PC-9 (cell line): ENCODE measurements around the gene RBM5.

Experiments
- EZH2 ChIP-seq: fragments of 200-600 bp; sonication (generic); IDR thresholded peaks from 2 replicates; pipeline ENCODE4 v1.8.0; 2017; ENCODE audit warnings: antibody characterized with exemption, low read depth
- TF ChIP-seq, protein P1 (sequence below): fragments of 200-600 bp; sonication (generic); conservative IDR thresholded peaks from 2 replicates; pipeline ENCODE4 v1.6.1; 2017; ENCODE audit warnings: mixed run types, antibody characterized with exemption, mild to moderate bottlenecking, moderate library complexity

DNA sequence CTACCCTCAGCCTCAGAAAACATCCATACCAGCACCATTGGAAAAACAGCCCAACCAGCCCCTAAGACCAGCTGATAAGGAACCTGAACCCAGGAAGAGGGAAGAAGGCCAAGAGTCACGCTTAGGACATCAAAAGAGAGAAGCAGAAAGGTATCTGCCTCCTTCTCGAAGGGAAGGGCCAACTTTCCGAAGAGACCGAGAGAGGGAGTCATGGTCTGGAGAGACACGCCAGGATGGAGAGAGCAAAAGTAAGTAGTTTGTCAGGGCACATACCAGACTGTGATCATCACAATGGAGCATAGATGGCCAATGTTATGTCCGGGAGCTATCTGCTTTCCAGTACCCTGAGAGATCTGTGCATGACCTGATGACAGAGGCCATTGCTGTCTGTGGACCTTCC lies 31.0 kb upstream of the RBM5 start:
- TF ChIP-seq, protein P1, sequence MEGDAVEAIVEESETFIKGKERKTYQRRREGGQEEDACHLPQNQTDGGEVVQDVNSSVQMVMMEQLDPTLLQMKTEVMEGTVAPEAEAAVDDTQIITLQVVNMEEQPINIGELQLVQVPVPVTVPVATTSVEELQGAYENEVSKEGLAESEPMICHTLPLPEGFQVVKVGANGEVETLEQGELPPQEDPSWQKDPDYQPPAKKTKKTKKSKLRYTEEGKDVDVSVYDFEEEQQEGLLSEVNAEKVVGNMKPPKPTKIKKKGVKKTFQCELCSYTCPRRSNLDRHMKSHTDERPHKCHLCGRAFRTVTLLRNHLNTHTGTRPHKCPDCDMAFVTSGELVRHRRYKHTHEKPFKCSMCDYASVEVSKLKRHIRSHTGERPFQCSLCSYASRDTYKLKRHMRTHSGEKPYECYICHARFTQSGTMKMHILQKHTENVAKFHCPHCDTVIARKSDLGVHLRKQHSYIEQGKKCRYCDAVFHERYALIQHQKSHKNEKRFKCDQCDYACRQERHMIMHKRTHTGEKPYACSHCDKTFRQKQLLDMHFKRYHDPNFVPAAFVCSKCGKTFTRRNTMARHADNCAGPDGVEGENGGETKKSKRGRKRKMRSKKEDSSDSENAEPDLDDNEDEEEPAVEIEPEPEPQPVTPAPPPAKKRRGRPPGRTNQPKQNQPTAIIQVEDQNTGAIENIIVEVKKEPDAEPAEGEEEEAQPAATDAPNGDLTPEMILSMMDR = no peak
- TF ChIP-seq EZH2 = no peak
